ENCODE data around the gene PRDX2.

DNA sequence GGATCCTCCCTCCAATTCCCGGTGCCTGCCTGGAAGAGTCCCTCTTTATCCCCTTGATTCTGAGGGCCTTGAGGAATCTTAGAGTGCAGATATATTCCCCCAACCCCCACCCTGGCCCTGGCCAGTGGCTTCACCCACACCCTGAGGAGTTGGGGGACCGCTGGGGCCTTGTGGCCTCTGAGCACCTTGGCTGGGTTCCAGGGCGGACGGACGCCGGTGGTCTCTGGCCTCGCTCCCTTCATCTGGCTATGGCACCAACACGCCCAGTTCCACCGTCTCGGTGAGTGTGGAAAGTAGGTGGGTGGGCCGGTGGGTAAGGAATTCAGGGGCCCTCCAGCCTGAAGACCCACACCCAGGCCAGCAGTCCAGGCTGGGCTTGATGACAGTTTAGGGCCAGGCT lies 41.7 kb upstream of the PRDX2 start:
- TF ChIP-seq, protein P1, sequence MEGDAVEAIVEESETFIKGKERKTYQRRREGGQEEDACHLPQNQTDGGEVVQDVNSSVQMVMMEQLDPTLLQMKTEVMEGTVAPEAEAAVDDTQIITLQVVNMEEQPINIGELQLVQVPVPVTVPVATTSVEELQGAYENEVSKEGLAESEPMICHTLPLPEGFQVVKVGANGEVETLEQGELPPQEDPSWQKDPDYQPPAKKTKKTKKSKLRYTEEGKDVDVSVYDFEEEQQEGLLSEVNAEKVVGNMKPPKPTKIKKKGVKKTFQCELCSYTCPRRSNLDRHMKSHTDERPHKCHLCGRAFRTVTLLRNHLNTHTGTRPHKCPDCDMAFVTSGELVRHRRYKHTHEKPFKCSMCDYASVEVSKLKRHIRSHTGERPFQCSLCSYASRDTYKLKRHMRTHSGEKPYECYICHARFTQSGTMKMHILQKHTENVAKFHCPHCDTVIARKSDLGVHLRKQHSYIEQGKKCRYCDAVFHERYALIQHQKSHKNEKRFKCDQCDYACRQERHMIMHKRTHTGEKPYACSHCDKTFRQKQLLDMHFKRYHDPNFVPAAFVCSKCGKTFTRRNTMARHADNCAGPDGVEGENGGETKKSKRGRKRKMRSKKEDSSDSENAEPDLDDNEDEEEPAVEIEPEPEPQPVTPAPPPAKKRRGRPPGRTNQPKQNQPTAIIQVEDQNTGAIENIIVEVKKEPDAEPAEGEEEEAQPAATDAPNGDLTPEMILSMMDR (IDR thresholded peaks at IDR 0.05; ENCODE audit: poor library complexity, severe bottlenecking): no peak
- TF ChIP-seq EZH2 (IDR thresholded peaks at IDR 0.05; ENCODE audit: borderline replicate concordance, insufficient read depth, low read length, poor library complexity, severe bottlenecking) (no peak), RAD21 (conservative IDR thresholded peaks at IDR 0.05) (no peak), POLR2AphosphoS5 (IDR thresholded peaks at IDR 0.05) (no peak), SMC3 (conservative IDR thresholded peaks at IDR 0.05; ENCODE audit: poor library complexity) (no peak), TAF1 (IDR thresholded peaks at IDR 0.05; ENCODE audit: low read depth) (no peak), EP300 (conservative IDR thresholded peaks at IDR 0.05; ENCODE audit: poor library complexity, severe bottlenecking) (no peak)
- TF ChIP-seq, protein P2, sequence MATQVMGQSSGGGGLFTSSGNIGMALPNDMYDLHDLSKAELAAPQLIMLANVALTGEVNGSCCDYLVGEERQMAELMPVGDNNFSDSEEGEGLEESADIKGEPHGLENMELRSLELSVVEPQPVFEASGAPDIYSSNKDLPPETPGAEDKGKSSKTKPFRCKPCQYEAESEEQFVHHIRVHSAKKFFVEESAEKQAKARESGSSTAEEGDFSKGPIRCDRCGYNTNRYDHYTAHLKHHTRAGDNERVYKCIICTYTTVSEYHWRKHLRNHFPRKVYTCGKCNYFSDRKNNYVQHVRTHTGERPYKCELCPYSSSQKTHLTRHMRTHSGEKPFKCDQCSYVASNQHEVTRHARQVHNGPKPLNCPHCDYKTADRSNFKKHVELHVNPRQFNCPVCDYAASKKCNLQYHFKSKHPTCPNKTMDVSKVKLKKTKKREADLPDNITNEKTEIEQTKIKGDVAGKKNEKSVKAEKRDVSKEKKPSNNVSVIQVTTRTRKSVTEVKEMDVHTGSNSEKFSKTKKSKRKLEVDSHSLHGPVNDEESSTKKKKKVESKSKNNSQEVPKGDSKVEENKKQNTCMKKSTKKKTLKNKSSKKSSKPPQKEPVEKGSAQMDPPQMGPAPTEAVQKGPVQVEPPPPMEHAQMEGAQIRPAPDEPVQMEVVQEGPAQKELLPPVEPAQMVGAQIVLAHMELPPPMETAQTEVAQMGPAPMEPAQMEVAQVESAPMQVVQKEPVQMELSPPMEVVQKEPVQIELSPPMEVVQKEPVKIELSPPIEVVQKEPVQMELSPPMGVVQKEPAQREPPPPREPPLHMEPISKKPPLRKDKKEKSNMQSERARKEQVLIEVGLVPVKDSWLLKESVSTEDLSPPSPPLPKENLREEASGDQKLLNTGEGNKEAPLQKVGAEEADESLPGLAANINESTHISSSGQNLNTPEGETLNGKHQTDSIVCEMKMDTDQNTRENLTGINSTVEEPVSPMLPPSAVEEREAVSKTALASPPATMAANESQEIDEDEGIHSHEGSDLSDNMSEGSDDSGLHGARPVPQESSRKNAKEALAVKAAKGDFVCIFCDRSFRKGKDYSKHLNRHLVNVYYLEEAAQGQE (IDR thresholded peaks at IDR 0.05; ENCODE audit: borderline replicate concordance): no peak
